ENCODE data around the gene AADACL2.

AADACL2 gene

GRCh38 chr3:151804267-151804666, 70.5 kb downstream of the AADACL2 start:
- no peak for DNase-seq (ENCODE audit: low spot score)

GRCh38 chr3:151806838-151807237, 73.1 kb downstream of the AADACL2 start:
- DNase-seq (ENCODE audit: low spot score), result no peak
